OCI-LY1 (cell line): ENCODE data around the gene CNTN2.

Experiments used
- H2AFZ ChIP-seq: fragments of 200-600 bp; sonication (generic), shearing (Covaris generic); 2 replicates; pipeline ENCODE4 v1.6.0; 2014; ENCODE audit warnings: antibody characterized with exemption, mild to moderate bottlenecking, low read length
- H3F3A ChIP-seq: fragments of 200-600 bp; sonication (generic), shearing (Covaris generic); 2 replicates; pipeline ENCODE4 v1.6.0; 2014; ENCODE audit warnings: mild to moderate bottlenecking, antibody characterized with exemption, low read length, moderate library complexity; ENCODE audit not compliant: insufficient read depth
- H3K27ac ChIP-seq: fragments of 200-600 bp; sonication (generic); 2 replicates; pipeline ENCODE4 v1.5.1; 2014; ENCODE audit warnings: low read length, mixed run types, mild to moderate bottlenecking, low read depth; ENCODE audit not compliant: poor library complexity, severe bottlenecking
- H3K27me3 ChIP-seq: fragments of 200-600 bp; sonication (generic); 2 replicates; pipeline ENCODE4 v1.6.0; 2014; ENCODE audit warnings: antibody characterized with exemption, mild to moderate bottlenecking, low read length, moderate library complexity; ENCODE audit not compliant: insufficient read depth
- H3K36me3 ChIP-seq: fragments of 200-600 bp; sonication (generic); 2 replicates; pipeline ENCODE4 v1.6.1; 2014; ENCODE audit warnings: mild to moderate bottlenecking, antibody characterized with exemption, low read length, moderate library complexity, mixed read lengths; ENCODE audit not compliant: insufficient read depth
- H3K4me1 ChIP-seq: fragments of 200-600 bp; sonication (generic); 2 replicates; pipeline ENCODE4 v1.5.1; 2014; ENCODE audit warnings: mild to moderate bottlenecking, low read length, moderate library complexity; ENCODE audit not compliant: insufficient read depth, severe bottlenecking
- H3K4me2 ChIP-seq: fragments of 200-600 bp; sonication (generic), shearing (Covaris generic); 2 replicates; pipeline ENCODE4 v1.6.1; 2014; ENCODE audit warnings: low read length
- H3K4me3 ChIP-seq: fragments of 200-600 bp; sonication (generic); 2 replicates; pipeline ENCODE4 v1.5.1; 2014; ENCODE audit warnings: low read length, low read depth, mild to moderate bottlenecking, mixed read lengths; ENCODE audit not compliant: poor library complexity, severe bottlenecking
- H3K79me2 ChIP-seq: fragments of 200-600 bp; shearing (Covaris generic); 2 replicates; pipeline ENCODE4 v1.6.1; 2016; ENCODE audit warnings: mixed run types, low read length, mixed read lengths; ENCODE audit not compliant: insufficient read depth
- H3K9ac ChIP-seq: fragments of 200-600 bp; sonication (generic), shearing (Covaris generic); 2 replicates; pipeline ENCODE4 v1.6.1; 2014; ENCODE audit warnings: mild to moderate bottlenecking, low read length, mixed read lengths
- H3K9me2 ChIP-seq: fragments of 200-600 bp; sonication (generic), shearing (Covaris generic); 2 replicates; pipeline ENCODE4 v1.6.1; 2014; ENCODE audit warnings: low read depth, mild to moderate bottlenecking, low read length, mixed read lengths
- H3K9me3 ChIP-seq: fragments of 200-600 bp; shearing (Covaris generic); 2 replicates; pipeline ENCODE4 v1.6.1; 2014; ENCODE audit warnings: low read length, mixed read lengths
- H4K20me1 ChIP-seq: fragments of 200-600 bp; sonication (generic), shearing (Covaris generic); 2 replicates; pipeline ENCODE4 v1.6.0; 2016; ENCODE audit warnings: mild to moderate bottlenecking, low read length; ENCODE audit not compliant: insufficient read depth
- CTCF ChIP-seq: fragments of 200-600 bp; sonication (generic), shearing (Covaris generic); IDR thresholded peaks from 2 replicates; pipeline ENCODE4 v1.5.1; 2017; ENCODE audit warnings: mild to moderate bottlenecking, antibody characterized with exemption, low read length, moderate library complexity, mixed read lengths
- EZH2 ChIP-seq: fragments of 200-600 bp; sonication (generic), shearing (Covaris generic); IDR thresholded peaks from 2 replicates; pipeline ENCODE4 v1.8.0; 2017; ENCODE audit warnings: borderline replicate concordance, mixed run types, mild to moderate bottlenecking, antibody characterized with exemption, low read length, moderate library complexity, mixed read lengths

The CNTN2 gene

GRCh38 chr1:205108464-205108863 lies 65.5 kb downstream of the CNTN2 start:
- no peak overlapping the region for H3K4me2 ChIP-seq
- no peak for TF ChIP-seq CTCF
- TF ChIP-seq EZH2, result no peak
- H3K9ac ChIP-seq, result no peak overlapping the region
- H3K27me3 ChIP-seq, result no peaks in the 10 kb centered on the region
- H3K36me3 ChIP-seq, result peaks cover 62% of the 10 kb centered on the region
- no peak overlapping the region for H3K27ac ChIP-seq
- H2AFZ ChIP-seq, result no peak overlapping the region
- no peak overlapping the region for H3K4me3 ChIP-seq
- no peaks in the 10 kb centered on the region for H3K9me2 ChIP-seq
- H4K20me1 ChIP-seq, result no peaks in the 10 kb centered on the region
- no peaks in the 10 kb centered on the region for H3K9me3 ChIP-seq
- H3F3A ChIP-seq, result no peaks in the 10 kb centered on the region
- no peaks in the 10 kb centered on the region for H3K79me2 ChIP-seq
- no peaks in the 10 kb centered on the region for H3K4me1 ChIP-seq

GRCh38 chr1:205109269-205109668 lies 66.3 kb downstream of the CNTN2 start:
- TF ChIP-seq EZH2 (no peak), CTCF (no peak)
- H3K36me3 ChIP-seq, result peaks cover 61% of the 10 kb centered on the region

GRCh38 chr1:205109711-205110110 lies 66.7 kb downstream of the CNTN2 start:
- no peak overlapping the region for H3K9ac ChIP-seq
- peaks cover 62% of the 10 kb centered on the region for H3K36me3 ChIP-seq
- no peaks in the 10 kb centered on the region for H4K20me1 ChIP-seq

More at GRCh38 chr1:205109269-205109668, 66.3 kb downstream of the CNTN2 start:
- no peak overlapping the region for H3K9ac ChIP-seq
- no peak overlapping the region for H3K27ac ChIP-seq
- no peak overlapping the region for H3K4me3 ChIP-seq
- H3K9me2 ChIP-seq, result no peaks in the 10 kb centered on the region
- no peaks in the 10 kb centered on the region for H3K4me1 ChIP-seq
- no peaks in the 10 kb centered on the region for H4K20me1 ChIP-seq
- H3K9me3 ChIP-seq, result no peaks in the 10 kb centered on the region
- H2AFZ ChIP-seq, result no peak overlapping the region
- no peaks in the 10 kb centered on the region for H3K27me3 ChIP-seq
- H3F3A ChIP-seq, result no peaks in the 10 kb centered on the region
- no peaks in the 10 kb centered on the region for H3K79me2 ChIP-seq
- H3K4me2 ChIP-seq, result no peak overlapping the region

More at GRCh38 chr1:205109711-205110110, 66.7 kb downstream of the CNTN2 start:
- H2AFZ ChIP-seq, result no peak overlapping the region
- no peaks in the 10 kb centered on the region for H3F3A ChIP-seq
- H3K9me2 ChIP-seq, result no peaks in the 10 kb centered on the region
- no peaks in the 10 kb centered on the region for H3K79me2 ChIP-seq
- no peaks in the 10 kb centered on the region for H3K4me1 ChIP-seq
- no peak for TF ChIP-seq EZH2
- no peak for TF ChIP-seq CTCF
- no peak overlapping the region for H3K4me2 ChIP-seq
- no peak overlapping the region for H3K4me3 ChIP-seq
- no peaks in the 10 kb centered on the region for H3K9me3 ChIP-seq
- H3K27ac ChIP-seq, result no peak overlapping the region
- H3K27me3 ChIP-seq, result no peaks in the 10 kb centered on the region
